Activated naive CD4-positive, alpha-beta T cell treated with anti-CD3 and anti-CD28 coated beads, Interleukin-2, amount 50 U/mL, for 72 hours (primary cell): ENCODE measurements around the gene PCBP1. TPM values are rescaled to one million over a fixed set of nuclear protein-coding genes. Genes with fewer than 3 reads are reported as not detected.
"Not testable (repeated sequence)": the region's sequence is repeated elsewhere in the genome, so short reads cannot be mapped to it uniquely, and the experiment has no call there.

ENCODE experiments used
- ATAC-seq, 2 donors: fragments of 150-1000 bp; cut with Tn5 transposase; 2 replicates each; pipeline ENCODE4 v1.10.0; 2021; ENCODE audit warnings: mild to moderate bottlenecking in 2 of 2, moderate library complexity in 2 of 2
- DNase-seq, 2 donors: peaks; one replicate each; pipeline ENCODE4 v3.0.0; 2021 to 2022; ENCODE audit warnings: low spot score in 2 of 2
- H3K27ac Mint-ChIP-seq, 2 donors: one replicate each; pipeline ENCODE4 v1.8.0; 2022; ENCODE audit warnings: mild to moderate bottlenecking in 2 of 2, mixed read lengths in 2 of 2
- H3K36me3 Mint-ChIP-seq, 2 donors: one replicate each; pipeline ENCODE4 v1.8.0; 2022; ENCODE audit warnings: mixed read lengths in 2 of 2
- H3K9me3 Mint-ChIP-seq, 2 donors: one replicate each; pipeline ENCODE4 v1.8.0; 2022; ENCODE audit warnings: mixed read lengths in 2 of 2
- total RNA-seq, 2 donors: library from RNA; stranded (reverse); gene quantifications; one replicate each; pipeline ENCODE4 v1.2.3, GENCODE V29; 2022

The PCBP1 gene
- total RNA-seq, 2 donors from 2014 or later = 339 to 451 TPM

- Mint-ChIP-seq H3K9me3 (peaks cover 0 to 2% of the 10 kb centered on the region in 2 donors), H3K36me3 (peaks cover 37 to 41% of the 10 kb centered on the region in 2 donors), H3K27ac (peak overlapping the region; percentile 98 to 99)
- ATAC-seq = no peak
- no peak for DNase-seq
Measured at GRCh38 chr2:70089983-70090525, 2.8 kb downstream of the PCBP1 start.

GRCh38 chr2:70090706-70091334 lies 3.5 kb downstream of the PCBP1 start:
- Mint-ChIP-seq H3K9me3 (peaks cover 0 to 2% of the 10 kb centered on the region in 2 donors), H3K27ac (peak overlapping the region; percentile 37 to 98), H3K36me3 (peaks cover 33 to 36% of the 10 kb centered on the region in 2 donors)

GRCh38 chr2:70091364-70091763 lies 4.1 kb downstream of the PCBP1 start:
- Mint-ChIP-seq H3K9me3 (peaks cover 0 to 2% of the 10 kb centered on the region in 2 donors), H3K27ac (peak overlapping the region; percentile 37 to 98), H3K36me3 (peaks cover 30 to 33% of the 10 kb centered on the region in 2 donors)
- ATAC-seq = no peak
- DNase-seq = no peak

More at GRCh38 chr2:70090706-70091334, 3.5 kb downstream of the PCBP1 start:
- DNase-seq = no peak
- no peak for ATAC-seq

- DNase-seq (no peak), ATAC-seq (no peak)
- Mint-ChIP-seq H3K27ac (peak overlapping the region; percentile 37 to 98), H3K9me3 (peaks cover 0 to 2% of the 10 kb centered on the region in 2 donors), H3K36me3 (peaks cover 30 to 33% of the 10 kb centered on the region in 2 donors)
Measured at GRCh38 chr2:70091816-70092215, 4.5 kb downstream of the PCBP1 start.

GRCh38 chr2:70092576-70093243 lies 5.4 kb downstream of the PCBP1 start:
- ATAC-seq, DNase-seq, H3K9me3 Mint-ChIP-seq: not testable (repeated sequence)
- peak overlapping the region; percentile 53 to 94 for H3K27ac Mint-ChIP-seq
- peaks cover 28 to 30% of the 10 kb centered on the region in 2 donors for H3K36me3 Mint-ChIP-seq

GRCh38 chr2:70094171-70094977 lies 7.1 kb downstream of the PCBP1 start:
- Mint-ChIP-seq H3K27ac (peak overlapping the region; percentile 92 to 94), H3K36me3 (peaks cover 11 to 14% of the 10 kb centered on the region in 2 donors), H3K9me3 (no peaks in the 10 kb centered on the region)
- ATAC-seq = peak in 1 of 2 donors; percentile 71
- no peak for DNase-seq

GRCh38 chr2:70094978-70095719 lies 7.9 kb downstream of the PCBP1 start:
- ATAC-seq (peak; percentile 43 to 57), DNase-seq (no peak)
- peak overlapping the region; percentile 92 to 94 for H3K27ac Mint-ChIP-seq
- H3K36me3 Mint-ChIP-seq = peaks cover 3 to 6% of the 10 kb centered on the region in 2 donors
- H3K9me3 Mint-ChIP-seq = no peaks in the 10 kb centered on the region

GRCh38 chr2:70095720-70096670 lies 8.7 kb downstream of the PCBP1 start:
- Mint-ChIP-seq H3K9me3 (no peaks in the 10 kb centered on the region), H3K36me3 (no peaks in the 10 kb centered on the region), H3K27ac (peak overlapping the region; percentile 92 to 94)
- ATAC-seq = peak in 1 of 2 donors; percentile 3
- no peak for DNase-seq

- Mint-ChIP-seq H3K9me3 (no peaks in the 10 kb centered on the region), H3K27ac (peak overlapping the region in 1 of 2 donors; percentile 10), H3K36me3 (no peaks in the 10 kb centered on the region)
- no peak for DNase-seq
- peak in 1 of 2 donors; percentile 62 for ATAC-seq
Measured at GRCh38 chr2:70098032-70098431, 10.8 kb downstream of the PCBP1 start.

GRCh38 chr2:70099270-70099669 lies 12.0 kb downstream of the PCBP1 start:
- DNase-seq (no peak), ATAC-seq (peak in 1 of 2 donors; percentile 32)
- no peak overlapping the region for H3K27ac Mint-ChIP-seq
- no peaks in the 10 kb centered on the region for H3K36me3 Mint-ChIP-seq
- no peaks in the 10 kb centered on the region for H3K9me3 Mint-ChIP-seq

GRCh38 chr2:70101174-70101573 lies 13.9 kb downstream of the PCBP1 start:
- DNase-seq (no peak), ATAC-seq (no peak)
- Mint-ChIP-seq H3K27ac (no peak overlapping the region), H3K9me3 (no peaks in the 10 kb centered on the region), H3K36me3 (no peaks in the 10 kb centered on the region)

- H3K9me3 Mint-ChIP-seq, ATAC-seq: not testable (repeated sequence)
Measured at GRCh38 chr2:70101686-70102085, 14.4 kb downstream of the PCBP1 start.

GRCh38 chr2:70102323-70102905 lies 15.1 kb downstream of the PCBP1 start:
- not testable (repeated sequence) for H3K36me3 Mint-ChIP-seq, ATAC-seq, H3K9me3 Mint-ChIP-seq
- peak in 1 of 2 donors; percentile 46 for DNase-seq
- H3K27ac Mint-ChIP-seq = peak overlapping the region in 1 of 2 donors; percentile 94

More at GRCh38 chr2:70101686-70102085, 14.4 kb downstream of the PCBP1 start:
- not testable (repeated sequence) for DNase-seq, H3K27ac Mint-ChIP-seq, H3K36me3 Mint-ChIP-seq

- Mint-ChIP-seq H3K9me3 (no peaks in the 10 kb centered on the region), H3K27ac (peak overlapping the region; percentile 94 to 98), H3K36me3 (no peaks in the 10 kb centered on the region)
- DNase-seq (peak in 1 of 2 donors; percentile 58), ATAC-seq (peak; percentile 39 to 74)
Measured at GRCh38 chr2:70103531-70104061, 16.3 kb downstream of the PCBP1 start.
